Fibroblast of skin of left biceps (primary cell): ENCODE data around the gene KIF12.

Experiments used
- DNase-seq, 2 experiments: peaks; one replicate each; pipeline ENCODE4 v3.0.0-alpha.2; 2013; ENCODE audit warnings: low read depth in 2 of 2

KIF12 gene

GRCh38 chr9:114069476-114070187, 29.5 kb downstream of the KIF12 start:
- DNase-seq = no peak

- DNase-seq = no peak
Measured at GRCh38 chr9:114065304-114065703, 33.8 kb downstream of the KIF12 start.

- no peak for DNase-seq
Measured at GRCh38 chr9:114061830-114062474, 37.1 kb downstream of the KIF12 start.

- DNase-seq = no peak
Measured at GRCh38 chr9:114061292-114061691, 37.8 kb downstream of the KIF12 start.

GRCh38 chr9:114060711-114061110, 38.4 kb downstream of the KIF12 start:
- no peak for DNase-seq

GRCh38 chr9:114060070-114060469, 39.0 kb downstream of the KIF12 start:
- no peak for DNase-seq

- DNase-seq = no peak
Measured at GRCh38 chr9:114059047-114059803, 39.9 kb downstream of the KIF12 start.

GRCh38 chr9:114058688-114059046, 40.4 kb downstream of the KIF12 start:
- DNase-seq = no peak

GRCh38 chr9:114057161-114057885, 41.8 kb downstream of the KIF12 start:
- DNase-seq = no peak

- DNase-seq = no peak
Measured at GRCh38 chr9:114056527-114056926, 42.6 kb downstream of the KIF12 start.

- DNase-seq = no peak
Measured at GRCh38 chr9:114055894-114056293, 43.2 kb downstream of the KIF12 start.

GRCh38 chr9:114055061-114055460, 44.0 kb downstream of the KIF12 start:
- no peak for DNase-seq

- no peak for DNase-seq
Measured at GRCh38 chr9:114054191-114054690, 44.9 kb downstream of the KIF12 start.

GRCh38 chr9:114053246-114054005, 45.7 kb downstream of the KIF12 start:
- DNase-seq = no peak

- DNase-seq = no peak
Measured at GRCh38 chr9:114051706-114052105, 47.4 kb downstream of the KIF12 start.

GRCh38 chr9:114051281-114051680, 47.8 kb downstream of the KIF12 start:
- no peak for DNase-seq

GRCh38 chr9:114050646-114051045, 48.4 kb downstream of the KIF12 start:
- no peak for DNase-seq

GRCh38 chr9:114050226-114050568, 48.9 kb downstream of the KIF12 start:
- no peak for DNase-seq

- DNase-seq = no peak
Measured at GRCh38 chr9:114049441-114050225, 49.5 kb downstream of the KIF12 start.
